HG02840 (cell line): Measurements from ENCODE around the gene SACM1L.
"Not testable (repeated sequence)": the region's sequence is repeated elsewhere in the genome, so short reads cannot be mapped to it uniquely, and the experiment has no call there.

Source experiments
- ATAC-seq: cut with Tn5 transposase; IDR thresholded peaks from one replicate; pipeline ENCODE4 v1.9.1; 2021; ENCODE audit warnings: mild to moderate bottlenecking, moderate library complexity, moderate number of reproducible peaks; ENCODE audit not compliant: unreplicated experiment, low FRiP score

SACM1L gene

GRCh38 chr3:45665101-45665572, 24.1 kb upstream of the SACM1L start:
- ATAC-seq = no peak

- ATAC-seq = no peak
These were observed 22.3 kb upstream of the SACM1L start for GRCh38 chr3:45666757-45667431.

GRCh38 chr3:45667569-45667934, 21.6 kb upstream of the SACM1L start:
- no peak for ATAC-seq

GRCh38 chr3:45670436-45670835, 18.8 kb upstream of the SACM1L start:
- no peak for ATAC-seq

- no peak for ATAC-seq
These were observed 18.2 kb upstream of the SACM1L start for GRCh38 chr3:45670991-45671390.

- no peak for ATAC-seq
These were observed 15.9 kb upstream of the SACM1L start for GRCh38 chr3:45673273-45673672.

GRCh38 chr3:45676325-45677032, 12.7 kb upstream of the SACM1L start:
- ATAC-seq = no peak

- ATAC-seq = no peak
These were observed 12.2 kb upstream of the SACM1L start for GRCh38 chr3:45677033-45677446.

GRCh38 chr3:45677841-45678240, 11.4 kb upstream of the SACM1L start:
- ATAC-seq = no peak

GRCh38 chr3:45679805-45680204, 9.4 kb upstream of the SACM1L start:
- ATAC-seq = no peak

GRCh38 chr3:45681221-45681620, 8.0 kb upstream of the SACM1L start:
- no peak for ATAC-seq

GRCh38 chr3:45681846-45682245, 7.3 kb upstream of the SACM1L start:
- ATAC-seq = no peak

- no peak for ATAC-seq
These were observed 6.9 kb upstream of the SACM1L start for GRCh38 chr3:45682311-45682710.

GRCh38 chr3:45682786-45683185, 6.4 kb upstream of the SACM1L start:
- no peak for ATAC-seq

GRCh38 chr3:45683417-45684326, 5.5 kb upstream of the SACM1L start:
- ATAC-seq = no peak

- no peak for ATAC-seq
These were observed 4.8 kb upstream of the SACM1L start for GRCh38 chr3:45684327-45684892.

- ATAC-seq = not testable (repeated sequence)
These were observed 3.5 kb upstream of the SACM1L start for GRCh38 chr3:45685722-45686121.

- no peak for ATAC-seq
These were observed 2.3 kb upstream of the SACM1L start for GRCh38 chr3:45686850-45687249.

- no peak for ATAC-seq
These were observed 1.4 kb upstream of the SACM1L start for GRCh38 chr3:45687828-45688193.

GRCh38 chr3:45688194-45688881, 858 bp upstream of the SACM1L start:
- ATAC-seq = no peak
